Ovary (tissue), 3 donors: ENCODE data around the gene OLIG2.

Experiments
- CTCF ChIP-seq, 3 donors: fragments of 450-650 bp in 2 of 3; fragments of 200-600 bp in 1 of 3; IDR thresholded peaks; one replicate each; pipeline versions ENCODE4 v1.5.1 to v1.8.0; 2016 to 2022; ENCODE audit warnings: antibody characterized with exemption in 3 of 3, mild to moderate bottlenecking in 1 of 3
- EP300 ChIP-seq: sonication (generic); formaldehyde crosslinking; IDR thresholded peaks from one replicate; pipeline ENCODE4 v1.6.1; 2017; ENCODE audit warnings: antibody characterized with exemption
- POLR2A ChIP-seq: fragments of 450-650 bp; IDR thresholded peaks from one replicate; pipeline ENCODE4 v1.6.1; 2017; ENCODE audit warnings: antibody characterized with exemption, mild to moderate bottlenecking, moderate library complexity
- donor health status: DM: no; HTN: no; CAD: no.

- TF ChIP-seq CTCF (IDR thresholded peaks at IDR 0.05) (no peak), POLR2A (no peak), EP300 (no peak)
Measured at GRCh38 chr21:33023574-33024200, 2.0 kb upstream of the OLIG2 start.
